Transverse colon (tissue), 4 donors: Measurements from ENCODE around the gene PTPN20. TPM values are rescaled to one million over a fixed set of nuclear protein-coding genes. Genes with fewer than 3 reads are reported as not detected.

Experiments
- DNase-seq: peaks from one replicate; pipeline ENCODE4 v3.0.0-alpha.2; 2019
- H3K27ac ChIP-seq, 4 donors: fragments of 200-600 bp; sonication (generic); 2 replicates each; pipeline ENCODE4 v1.5.1; 2016 to 2018; ENCODE audit warnings: inconsistent platforms in 4 of 4
- H3K27me3 ChIP-seq: fragments of 200-600 bp; sonication (generic); 2 replicates; pipeline ENCODE4 v1.5.1; 2017; ENCODE audit warnings: inconsistent platforms
- H3K36me3 ChIP-seq, 4 donors: fragments of 200-600 bp; sonication (generic); 2 replicates each; pipeline ENCODE4 v1.5.1; 2017 to 2019; ENCODE audit warnings: inconsistent platforms in 4 of 4
- H3K4me1 ChIP-seq, 4 donors: fragments of 200-600 bp; sonication (generic); 2 replicates each; pipeline ENCODE4 v1.5.1; 2017 to 2020; ENCODE audit warnings: inconsistent platforms in 4 of 4
- H3K4me3 ChIP-seq, 4 donors: fragments of 200-600 bp; sonication (generic); 1 replicate in 1 of 4; 2 replicates in 3 of 4; pipeline versions ENCODE4 v1.5.1 to v1.6.1; 2017 to 2019; ENCODE audit warnings: inconsistent platforms in 4 of 4
- H3K9me3 ChIP-seq, 2 donors: fragments of 200-600 bp; sonication (generic); 2 replicates each; pipeline ENCODE4 v1.5.1; 2017 to 2019; ENCODE audit warnings: inconsistent platforms in 2 of 2
- CTCF ChIP-seq, 5 experiments: fragments of 200-600 bp in 3 of 5; fragments of 450-650 bp in 2 of 5; sonication (generic) in 3 of 5; IDR thresholded peaks; 1 replicate in 2 of 5; 2 replicates in 3 of 5; pipeline ENCODE4 v1.5.1; 2016 to 2017; ENCODE audit warnings: antibody characterized with exemption in 5 of 5, inconsistent platforms in 3 of 5, mild to moderate bottlenecking in 2 of 5, moderate library complexity in 1 of 5
- EP300 ChIP-seq: sonication (generic); formaldehyde crosslinking; IDR thresholded peaks from one replicate; pipeline ENCODE4 v1.6.1; 2017; ENCODE audit warnings: antibody characterized with exemption, low read depth
- POLR2A ChIP-seq: fragments of 450-650 bp; IDR thresholded peaks from one replicate; pipeline ENCODE4 v1.6.1; 2016; ENCODE audit warnings: antibody characterized with exemption, mild to moderate bottlenecking, moderate library complexity
- POLR2AphosphoS5 ChIP-seq, 3 donors: sonication (generic); formaldehyde crosslinking; IDR thresholded peaks; one replicate each; pipeline ENCODE4 v1.6.1; 2016; ENCODE audit warnings: antibody characterized with exemption in 3 of 3
- WGBS, 2 donors: methylation state at CpG; one replicate each; pipeline ENCODE4 v1.1.5; 2018; ENCODE audit warnings: low coverage in 1 of 2; 5-methylcytosine and 5-hydroxymethylcytosine counted together
- in situ Hi-C, 4 donors: fragments of 200-750 bp; cut with MboI; loops; one replicate each; pipeline versions ENCODE4 v1.15.0 to v1.15.1; 2017; ENCODE audit warnings: low sequenced_read_pairs in 3 of 4, low pct_ligation_motif_present in 1 of 4, low pct_unique_long_range_greater_than_20kb in 1 of 4
- intact Hi-C: fragments of 100-400 bp; cut with DNase I; formaldehyde crosslinking; loops from one replicate; pipeline ENCODE4 v1.15.1; 2023; ENCODE audit warnings: low total_unique reads
- total RNA-seq, 4 donors: library from RNA; depleted of rRNA; stranded (reverse); fragments of >200 nt; gene quantifications; one replicate each; pipeline ENCODE4 v1.1.0, GENCODE V29; 2016

PTPN20 gene
- total RNA-seq, 4 donors from 2014 or later: 1.6 to 34.0 (median 4.9) TPM; not detected in 1

GRCh38 chr10:47037654-47038425 lies 126.6 kb downstream of the PTPN20 start:
- TF ChIP-seq POLR2AphosphoS5 (IDR thresholded peaks at IDR 0.05) (no peak), POLR2A (no peak), CTCF (IDR thresholded peaks at IDR 0.05) (no peak), EP300 (no peak)
- no peaks in the 10 kb centered on the region for H3K9me3 ChIP-seq
- 40 to 66% methylated on average over 1 to 10 of the region's 10 CpGs for WGBS, 2 donors
- H3K27me3 ChIP-seq: no peaks in the 10 kb centered on the region
- intact Hi-C loops: no loop called here
- no peaks in the 10 kb centered on the region for H3K4me1 ChIP-seq
- in situ Hi-C loops: loop anchor here in 2 of 4 donors (10.0 to 25.0 kb wide), 2 partner anchors 267 to 274 kb away; partner anchors contain the start of genes GDF10 (in 2 of the 2) and GDF2 (in 1 of the 2)
- no peak overlapping the region for H3K4me3 ChIP-seq
- no peak for DNase-seq
- no peak overlapping the region for H3K27ac ChIP-seq
- H3K36me3 ChIP-seq: no peaks in the 10 kb centered on the region

- Histone ChIP-seq H3K36me3 (no peaks in the 10 kb centered on the region), H3K27ac (no peak overlapping the region), H3K9me3 (no peaks in the 10 kb centered on the region), H3K4me1 (no peaks in the 10 kb centered on the region), H3K4me3 (no peak overlapping the region), H3K27me3 (no peaks in the 10 kb centered on the region)
- in situ Hi-C loops: loop anchor here in 2 of 4 donors (10.0 to 25.0 kb wide), 2 partner anchors 266 to 273 kb away; partner anchors contain the start of genes GDF10 (in 2 of the 2) and GDF2 (in 1 of the 2)
- 62% methylated on average over 12 of the region's 12 CpGs; no CpG with 5 or more reads in 1 of the 2 donors for WGBS, 2 donors
- TF ChIP-seq EP300 (no peak), CTCF (IDR thresholded peaks at IDR 0.05) (no peak), POLR2AphosphoS5 (IDR thresholded peaks at IDR 0.05) (no peak), POLR2A (no peak)
- intact Hi-C loops: no loop called here
- no peak for DNase-seq
Measured at GRCh38 chr10:47038881-47039561, 127.8 kb downstream of the PTPN20 start.

- intact Hi-C loops (no loop called here), in situ Hi-C loops (loop anchor here in 2 of 4 donors (10.0 to 25.0 kb wide), 2 partner anchors 265 to 273 kb away; partner anchors contain the start of genes GDF10 (in 2 of the 2) and GDF2 (in 1 of the 2))
- no peaks in the 10 kb centered on the region for H3K9me3 ChIP-seq
- H3K4me1 ChIP-seq: no peaks in the 10 kb centered on the region
- no peak overlapping the region for H3K27ac ChIP-seq
- H3K36me3 ChIP-seq: no peaks in the 10 kb centered on the region
- TF ChIP-seq POLR2AphosphoS5 (IDR thresholded peaks at IDR 0.05) (no peak), CTCF (IDR thresholded peaks at IDR 0.05) (no peak), EP300 (no peak)
- no peaks in the 10 kb centered on the region for H3K27me3 ChIP-seq
- no peak overlapping the region for H3K4me3 ChIP-seq
- DNase-seq: no peak
- 70% methylated on average over 4 of the region's 4 CpGs; no CpG with 5 or more reads in 1 of the 2 donors for WGBS, 2 donors
Measured at GRCh38 chr10:47039562-47039913, 128.3 kb downstream of the PTPN20 start.

GRCh38 chr10:47040041-47040491 lies 128.8 kb downstream of the PTPN20 start:
- 91% methylated on average over 8 of the region's 9 CpGs; no CpG with 5 or more reads in 1 of the 2 donors for WGBS, 2 donors
- DNase-seq: no peak
- intact Hi-C loops (no loop called here), in situ Hi-C loops (loop anchor here in 2 of 4 donors (5.0 to 25.0 kb wide), 2 partner anchors 272 kb away; partner anchors contain the start of genes GDF10 (in 1 of the 2) and GDF2 (in 1 of the 2))
- Histone ChIP-seq H3K36me3 (no peaks in the 10 kb centered on the region), H3K27me3 (no peaks in the 10 kb centered on the region), H3K4me1 (no peaks in the 10 kb centered on the region), H3K9me3 (no peaks in the 10 kb centered on the region), H3K4me3 (no peak overlapping the region), H3K27ac (no peak overlapping the region)
- TF ChIP-seq POLR2A (no peak), EP300 (no peak), POLR2AphosphoS5 (IDR thresholded peaks at IDR 0.05) (no peak), CTCF (IDR thresholded peaks at IDR 0.05) (no peak)
